ENCODE data around the gene TENM3.

Gene TENM3

GRCh38 chr4:182643801-182644682 lies 400.8 kb downstream of the TENM3 start:
- DNase-seq, result no peak

- DNase-seq, result no peak
These were observed 401.5 kb downstream of the TENM3 start for GRCh38 chr4:182644683-182645050.

- no peak for DNase-seq
These were observed 402.3 kb downstream of the TENM3 start for GRCh38 chr4:182645511-182645910.

GRCh38 chr4:182647646-182648300 lies 404.6 kb downstream of the TENM3 start:
- no peak for DNase-seq

GRCh38 chr4:182648766-182649165 lies 405.6 kb downstream of the TENM3 start:
- no peak for DNase-seq

- no peak for DNase-seq
These were observed 406.7 kb downstream of the TENM3 start for GRCh38 chr4:182649698-182650477.

GRCh38 chr4:182653596-182653995 lies 410.4 kb downstream of the TENM3 start:
- DNase-seq, result no peak

GRCh38 chr4:182655340-182655739 lies 412.1 kb downstream of the TENM3 start:
- DNase-seq, result no peak

GRCh38 chr4:182662551-182662950 lies 419.3 kb downstream of the TENM3 start:
- no peak for DNase-seq

- no peak for DNase-seq
These were observed 428.0 kb downstream of the TENM3 start for GRCh38 chr4:182671231-182671630.

- no peak for DNase-seq
These were observed 428.5 kb downstream of the TENM3 start for GRCh38 chr4:182671749-182672148.

GRCh38 chr4:182678590-182678989 lies 435.4 kb downstream of the TENM3 start:
- DNase-seq, result no peak

GRCh38 chr4:182679533-182679932 lies 436.3 kb downstream of the TENM3 start:
- DNase-seq, result no peak

GRCh38 chr4:182680234-182680653 lies 437.0 kb downstream of the TENM3 start:
- DNase-seq, result no peak

- DNase-seq, result no peak
These were observed 440.5 kb downstream of the TENM3 start for GRCh38 chr4:182683661-182684060.

GRCh38 chr4:182684796-182685195 lies 441.6 kb downstream of the TENM3 start:
- DNase-seq, result no peak

- DNase-seq, result no peak
These were observed 444.9 kb downstream of the TENM3 start for GRCh38 chr4:182688081-182688480.

- DNase-seq, result no peak
These were observed 451.3 kb downstream of the TENM3 start for GRCh38 chr4:182694551-182694950.

- DNase-seq, result no peak
These were observed 451.8 kb downstream of the TENM3 start for GRCh38 chr4:182695009-182695408.

GRCh38 chr4:182695842-182696241 lies 452.6 kb downstream of the TENM3 start:
- no peak for DNase-seq

- no peak for DNase-seq
These were observed 453.9 kb downstream of the TENM3 start for GRCh38 chr4:182697094-182697493.

- DNase-seq, result no peak
These were observed 455.0 kb downstream of the TENM3 start for GRCh38 chr4:182698212-182698611.

- no peak for DNase-seq
These were observed 456.0 kb downstream of the TENM3 start for GRCh38 chr4:182699201-182699600.

- no peak for DNase-seq
These were observed 456.6 kb downstream of the TENM3 start for GRCh38 chr4:182699795-182700194.
